Ramos (cell line): ENCODE measurements around the gene GRID1.

ENCODE experiments used
- in situ Hi-C: fragments of 300-500 bp; cut with MboI; formaldehyde crosslinking; loops from one replicate; pipeline ENCODE4 v1.14.3; 2022; ENCODE audit warnings: low sequenced_read_pairs; ENCODE audit not compliant: unreplicated experiment

Gene GRID1

GRCh38 chr10:86317949-86318725, 48.5 kb downstream of the GRID1 start:
- in situ Hi-C loops: no loop called here

- in situ Hi-C loops: no loop called here
Measured at GRCh38 chr10:86316990-86317389, 49.6 kb downstream of the GRID1 start.

- in situ Hi-C loops: no loop called here
Measured at GRCh38 chr10:86316274-86316835, 50.2 kb downstream of the GRID1 start.

- in situ Hi-C loops: no loop called here
Measured at GRCh38 chr10:86315549-86315942, 51.0 kb downstream of the GRID1 start.

- in situ Hi-C loops: no loop called here
Measured at GRCh38 chr10:86314616-86315548, 51.7 kb downstream of the GRID1 start.

GRCh38 chr10:86313621-86314041, 53.0 kb downstream of the GRID1 start:
- in situ Hi-C loops: no loop called here

- in situ Hi-C loops: no loop called here
Measured at GRCh38 chr10:86312701-86313270, 53.8 kb downstream of the GRID1 start.

GRCh38 chr10:86311906-86312305, 54.7 kb downstream of the GRID1 start:
- in situ Hi-C loops: no loop called here

- in situ Hi-C loops: no loop called here
Measured at GRCh38 chr10:86311190-86311589, 55.4 kb downstream of the GRID1 start.

- in situ Hi-C loops: no loop called here
Measured at GRCh38 chr10:86310702-86311101, 55.9 kb downstream of the GRID1 start.

- in situ Hi-C loops: no loop called here
Measured at GRCh38 chr10:86310291-86310690, 56.3 kb downstream of the GRID1 start.

GRCh38 chr10:86308056-86308455, 58.5 kb downstream of the GRID1 start:
- in situ Hi-C loops: no loop called here

GRCh38 chr10:86306628-86307278, 59.8 kb downstream of the GRID1 start:
- in situ Hi-C loops: no loop called here

GRCh38 chr10:86305521-86305920, 61.1 kb downstream of the GRID1 start:
- in situ Hi-C loops: no loop called here

- in situ Hi-C loops: no loop called here
Measured at GRCh38 chr10:86304436-86304835, 62.2 kb downstream of the GRID1 start.

- in situ Hi-C loops: no loop called here
Measured at GRCh38 chr10:86303626-86304025, 63.0 kb downstream of the GRID1 start.

- in situ Hi-C loops: no loop called here
Measured at GRCh38 chr10:86301971-86302370, 64.6 kb downstream of the GRID1 start.

GRCh38 chr10:86300931-86301830, 65.4 kb downstream of the GRID1 start:
- in situ Hi-C loops: no loop called here

GRCh38 chr10:86300399-86300925, 66.1 kb downstream of the GRID1 start:
- in situ Hi-C loops: no loop called here
